ENCODE data around the gene C15orf61.

The C15orf61 gene

DNA sequence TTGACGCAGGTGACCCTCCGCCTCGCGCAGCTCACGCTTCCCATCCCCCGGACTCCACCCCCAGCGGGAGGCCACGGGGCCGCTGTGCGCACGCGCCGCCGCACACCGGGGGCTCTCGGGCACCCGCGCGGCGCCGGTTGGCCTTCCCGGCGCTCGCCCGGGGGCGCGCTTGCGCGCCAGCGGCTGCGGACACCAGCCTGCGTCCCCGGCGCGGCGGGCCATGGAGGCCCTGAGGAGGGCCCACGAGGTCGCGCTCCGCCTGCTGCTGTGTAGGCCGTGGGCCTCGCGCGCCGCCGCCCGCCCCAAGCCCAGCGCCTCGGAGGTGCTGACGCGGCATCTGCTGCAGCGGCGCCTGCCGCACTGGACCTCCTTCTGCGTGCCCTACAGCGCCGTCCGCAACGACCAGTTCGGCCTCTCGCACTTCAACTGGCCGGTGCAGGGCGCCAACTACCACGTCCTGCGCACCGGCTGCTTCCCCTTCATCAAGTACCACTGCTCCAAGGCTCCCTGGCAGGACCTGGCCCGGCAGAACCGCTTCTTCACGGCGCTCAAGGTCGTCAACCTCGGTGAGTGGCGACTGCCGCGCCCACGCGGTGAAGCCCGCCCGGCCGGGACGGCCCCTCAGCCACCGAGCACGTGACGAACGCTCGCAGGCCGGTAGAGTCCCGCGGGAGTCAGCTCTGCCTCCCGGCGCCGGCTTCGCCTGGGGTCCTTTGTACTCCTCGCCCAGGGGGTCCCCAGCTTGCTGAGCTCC is at the start of gene C15orf61:
TSS of gene C15orf61 (plus strand) at position 103 of the 754 bp plus-strand sequence. CDS start at position 221, 118 bp downstream.
- H3K36me3 Mint-ChIP-seq = no peaks in the 10 kb centered on the region
- no peaks in the 10 kb centered on the region for H3K27me3 Mint-ChIP-seq
- DNase-seq (ENCODE audit: low spot score in 2 of 2) (peak; percentile 81 to 82), ATAC-seq (ENCODE audit: low read depth) (peak; percentile 81)
- peaks cover 6% of the 10 kb centered on the region for H3K4me1 Mint-ChIP-seq
- H3K4me3 Mint-ChIP-seq = peak within 1 kb of the TSS; percentile 93
- H3K9me3 Mint-ChIP-seq = no peaks in the 10 kb centered on the region
- H3K27ac Mint-ChIP-seq = peak within 1 kb of the TSS; percentile 91

DNA sequence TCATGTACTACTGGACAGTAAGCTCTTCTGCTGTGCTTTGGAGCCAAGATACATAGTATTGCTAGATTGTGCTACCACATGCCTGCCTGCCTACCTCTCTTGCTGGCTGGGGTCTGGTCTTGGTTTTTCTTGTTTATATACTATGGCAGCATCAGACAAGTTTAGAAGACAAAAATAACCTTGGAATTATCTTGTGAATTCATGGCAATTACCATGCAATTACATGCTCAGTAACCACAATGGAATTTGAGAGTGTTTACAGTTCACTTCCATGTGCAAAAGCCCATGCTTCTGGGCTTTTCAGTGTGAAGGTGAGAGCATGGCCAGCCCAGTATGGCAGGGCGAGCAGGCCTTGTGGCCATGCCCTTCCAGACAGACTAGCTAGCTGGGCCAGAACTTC is 48.0 kb upstream of the C15orf61 start:
- no peaks in the 10 kb centered on the region for H3K27me3 Mint-ChIP-seq
- no peak overlapping the region for H3K27ac Mint-ChIP-seq
- no peak overlapping the region for H3K4me3 Mint-ChIP-seq
- DNase-seq (ENCODE audit: low spot score in 2 of 2) (no peak), ATAC-seq (ENCODE audit: low read depth) (no peak)
- H3K36me3 Mint-ChIP-seq = peaks cover 3% of the 10 kb centered on the region
- H3K4me1 Mint-ChIP-seq = no peaks in the 10 kb centered on the region
- H3K9me3 Mint-ChIP-seq = no peaks in the 10 kb centered on the region

DNA sequence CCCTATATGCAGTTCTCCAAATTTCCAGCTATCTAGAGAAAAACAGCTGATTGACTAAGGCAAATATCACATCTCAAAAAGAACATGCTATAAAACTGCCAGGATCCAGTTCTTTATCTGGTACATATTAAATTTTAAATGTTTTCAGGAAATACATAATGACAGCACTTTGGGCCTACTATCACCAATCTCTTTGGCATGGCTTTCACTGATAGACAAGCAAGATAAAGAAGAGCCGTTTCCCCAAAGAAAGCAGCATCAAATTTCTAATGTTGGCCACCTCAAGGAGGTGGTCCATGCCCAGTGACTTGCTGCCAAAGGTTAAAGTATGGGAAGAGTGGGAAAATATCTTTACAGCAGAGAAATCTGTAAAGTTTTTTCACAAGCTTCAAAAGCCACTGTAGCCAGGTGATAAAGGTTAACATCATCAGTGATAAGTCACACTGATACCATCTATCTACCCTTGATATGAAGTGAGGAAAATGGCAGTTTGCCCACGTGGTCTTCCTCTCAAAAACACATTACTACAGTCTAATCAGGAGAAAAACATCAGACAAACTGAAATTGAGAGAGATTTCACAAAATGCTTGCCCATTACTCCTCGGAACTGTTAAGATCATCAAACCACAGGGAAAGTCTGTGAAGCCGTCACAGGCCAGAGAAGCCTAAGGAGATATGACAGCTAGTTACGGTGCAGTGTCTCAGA is 46.4 kb upstream of the C15orf61 start:
- DNase-seq (ENCODE audit: low spot score in 2 of 2) (no peak), ATAC-seq (ENCODE audit: low read depth) (no peak)
- peaks cover 6% of the 10 kb centered on the region for H3K36me3 Mint-ChIP-seq
- H3K27me3 Mint-ChIP-seq = peaks cover 2% of the 10 kb centered on the region
- H3K4me1 Mint-ChIP-seq = no peaks in the 10 kb centered on the region
- no peak overlapping the region for H3K27ac Mint-ChIP-seq
- no peaks in the 10 kb centered on the region for H3K9me3 Mint-ChIP-seq
- no peak overlapping the region for H3K4me3 Mint-ChIP-seq

DNA sequence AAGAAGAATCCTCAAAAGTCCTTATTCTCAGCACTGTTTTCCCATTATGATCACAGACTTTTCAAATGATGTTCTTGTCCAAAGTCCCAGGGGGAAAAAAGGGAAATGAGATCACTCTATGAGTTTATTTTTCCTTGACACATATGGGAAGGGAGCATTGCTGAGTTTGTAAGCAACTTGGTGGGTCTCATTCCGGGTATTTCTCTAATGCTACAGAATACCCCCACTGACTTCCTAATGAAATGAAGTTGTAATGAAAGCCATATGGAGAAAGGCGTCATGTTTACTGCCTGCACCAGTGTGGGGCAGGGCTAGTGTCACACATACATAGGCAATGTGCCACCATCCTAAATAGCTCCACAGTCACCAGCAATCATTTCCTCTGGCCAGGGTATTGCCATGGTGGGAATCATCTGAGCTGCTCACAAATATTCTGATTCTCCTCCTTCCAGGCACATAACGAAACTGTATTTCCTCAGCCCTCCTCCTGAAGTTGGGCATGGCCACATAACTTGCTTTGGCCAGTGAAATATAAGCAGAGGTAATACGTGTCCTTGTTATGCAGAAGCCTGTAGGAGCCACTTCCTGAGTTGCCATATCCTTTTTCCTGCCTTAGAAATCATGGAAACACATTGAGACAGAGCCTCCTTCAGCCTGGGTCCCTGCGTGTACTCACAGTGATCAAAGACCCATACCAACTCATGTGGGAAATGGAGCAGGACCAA is 41.0 kb upstream of the C15orf61 start:
- H3K4me3 Mint-ChIP-seq = no peak overlapping the region
- peaks cover 3% of the 10 kb centered on the region for H3K4me1 Mint-ChIP-seq
- H3K36me3 Mint-ChIP-seq = peaks cover 7% of the 10 kb centered on the region
- peaks cover 2% of the 10 kb centered on the region for H3K27me3 Mint-ChIP-seq
- H3K9me3 Mint-ChIP-seq = peaks cover 2% of the 10 kb centered on the region
- H3K27ac Mint-ChIP-seq = no peak overlapping the region
- ATAC-seq (ENCODE audit: low read depth) (no peak), DNase-seq (ENCODE audit: low spot score in 2 of 2) (no peak)

DNA sequence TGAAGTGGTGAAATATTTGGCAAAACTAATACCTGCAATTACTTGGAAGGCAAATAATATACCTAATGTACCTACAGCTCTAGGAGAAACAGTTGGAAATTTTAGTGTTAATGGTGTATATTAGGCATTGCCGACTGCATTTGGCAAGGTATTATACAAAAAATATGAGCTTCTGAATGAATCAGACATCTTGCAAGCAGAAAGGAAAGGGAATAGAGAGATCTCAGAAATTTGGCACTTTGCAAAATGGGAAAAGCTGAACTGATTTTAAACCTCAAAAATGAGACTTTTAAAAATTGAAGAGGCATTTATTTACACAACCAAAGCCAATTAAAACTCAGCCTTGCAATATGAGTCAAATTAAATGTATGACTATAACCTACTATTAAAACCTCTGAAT is 40.2 kb upstream of the C15orf61 start:
- no peak overlapping the region for H3K27ac Mint-ChIP-seq
- no peak for DNase-seq (ENCODE audit: low spot score in 2 of 2)
- ATAC-seq (ENCODE audit: low read depth) = no peak
- H3K36me3 Mint-ChIP-seq = peaks cover 10% of the 10 kb centered on the region
- no peak overlapping the region for H3K4me3 Mint-ChIP-seq
- peaks cover 2% of the 10 kb centered on the region for H3K27me3 Mint-ChIP-seq
- peaks cover 4% of the 10 kb centered on the region for H3K9me3 Mint-ChIP-seq
- H3K4me1 Mint-ChIP-seq = peaks cover 3% of the 10 kb centered on the region

DNA sequence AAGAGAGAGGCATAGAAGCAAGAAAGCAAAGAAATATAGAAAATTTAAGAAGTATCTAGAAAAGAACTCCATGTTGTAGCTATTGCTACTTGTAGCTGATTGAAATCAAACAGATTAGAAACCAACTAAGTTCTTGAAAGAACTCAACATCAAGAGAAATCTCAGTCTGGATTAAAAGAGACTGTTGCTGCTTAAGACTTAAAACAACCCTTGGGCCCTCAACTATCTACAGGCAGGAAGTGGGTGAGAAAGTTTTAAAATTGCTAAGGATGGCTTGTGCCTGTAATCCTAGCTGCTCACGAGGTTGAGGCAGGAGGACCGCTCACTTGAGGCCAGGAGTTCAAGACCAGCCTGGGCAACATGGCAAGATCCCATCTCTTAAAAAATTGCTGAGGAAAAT is 39.3 kb upstream of the C15orf61 start:
- DNase-seq (ENCODE audit: low spot score in 2 of 2) = no peak
- no peak overlapping the region for H3K27ac Mint-ChIP-seq

DNA sequence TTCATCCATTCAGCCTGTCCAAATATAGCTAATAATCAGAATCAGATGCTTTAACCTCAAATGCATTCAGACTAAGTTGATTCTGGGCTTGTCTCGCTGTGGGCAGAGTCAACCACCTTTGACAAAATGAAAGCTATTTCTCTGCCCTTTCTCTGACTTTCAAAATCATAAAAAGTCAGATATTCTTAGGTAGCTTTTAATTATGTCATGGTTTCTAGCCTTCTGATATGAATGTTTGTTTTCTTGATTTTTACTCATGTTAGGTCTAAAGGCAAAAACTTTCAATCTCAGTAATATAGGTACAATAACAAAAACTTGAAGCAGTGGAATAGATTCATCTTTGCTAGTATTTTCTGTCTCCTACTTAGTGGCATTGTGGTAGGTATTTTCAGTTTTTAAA is 25.3 kb upstream of the C15orf61 start:
- H3K27me3 Mint-ChIP-seq = peaks cover 2% of the 10 kb centered on the region
- ATAC-seq (ENCODE audit: low read depth) = no peak
- H3K27ac Mint-ChIP-seq = no peak overlapping the region
- H3K9me3 Mint-ChIP-seq = no peaks in the 10 kb centered on the region
- no peak overlapping the region for H3K4me3 Mint-ChIP-seq
- no peaks in the 10 kb centered on the region for H3K4me1 Mint-ChIP-seq
- no peak for DNase-seq (ENCODE audit: low spot score in 2 of 2)
- peaks cover 7% of the 10 kb centered on the region for H3K36me3 Mint-ChIP-seq

More for the DNA sequence above, 39.3 kb upstream of the C15orf61 start:
- H3K36me3 Mint-ChIP-seq = peaks cover 10% of the 10 kb centered on the region
- peaks cover 2% of the 10 kb centered on the region for H3K27me3 Mint-ChIP-seq
- ATAC-seq (ENCODE audit: low read depth) = no peak
- peaks cover 3% of the 10 kb centered on the region for H3K4me1 Mint-ChIP-seq
- no peak overlapping the region for H3K4me3 Mint-ChIP-seq
- H3K9me3 Mint-ChIP-seq = peaks cover 4% of the 10 kb centered on the region

DNA sequence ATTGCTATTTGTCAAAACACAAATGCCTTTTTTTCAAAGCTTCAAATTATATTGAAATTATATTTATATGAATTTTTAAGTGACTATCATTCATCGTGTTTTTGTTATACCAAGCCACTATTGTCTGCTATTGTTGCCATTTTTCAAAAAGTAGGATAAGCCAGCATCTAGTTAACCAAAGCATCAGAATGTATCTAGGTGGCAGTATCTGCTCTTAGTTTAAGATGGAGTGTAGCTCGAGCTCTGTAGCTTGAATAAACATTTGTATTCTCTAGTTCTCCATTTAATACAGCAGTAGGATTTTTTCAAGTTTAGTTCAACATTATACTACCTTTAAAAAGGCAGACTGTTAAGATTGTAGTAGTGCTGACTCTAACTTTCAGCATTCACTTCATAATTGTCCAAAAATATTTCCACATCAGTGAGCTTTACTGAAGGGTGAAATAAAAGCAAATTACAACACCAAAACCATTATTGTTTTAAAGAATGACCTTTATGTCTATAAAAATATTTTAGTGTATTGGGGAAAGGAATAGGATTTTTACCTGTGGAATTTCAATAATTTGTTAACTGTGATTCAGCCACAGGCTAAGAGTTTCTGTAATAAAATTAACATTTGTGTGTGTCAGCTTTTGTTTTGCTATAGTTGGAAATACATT is 19.6 kb upstream of the C15orf61 start:
- ATAC-seq (ENCODE audit: low read depth) (peak; percentile 55), DNase-seq (ENCODE audit: low spot score in 2 of 2) (no peak)
- Mint-ChIP-seq H3K27me3 (no peaks in the 10 kb centered on the region), H3K9me3 (no peaks in the 10 kb centered on the region), H3K27ac (no peak overlapping the region), H3K4me1 (peaks cover 11% of the 10 kb centered on the region), H3K36me3 (peaks cover 2% of the 10 kb centered on the region), H3K4me3 (no peak overlapping the region)

DNA sequence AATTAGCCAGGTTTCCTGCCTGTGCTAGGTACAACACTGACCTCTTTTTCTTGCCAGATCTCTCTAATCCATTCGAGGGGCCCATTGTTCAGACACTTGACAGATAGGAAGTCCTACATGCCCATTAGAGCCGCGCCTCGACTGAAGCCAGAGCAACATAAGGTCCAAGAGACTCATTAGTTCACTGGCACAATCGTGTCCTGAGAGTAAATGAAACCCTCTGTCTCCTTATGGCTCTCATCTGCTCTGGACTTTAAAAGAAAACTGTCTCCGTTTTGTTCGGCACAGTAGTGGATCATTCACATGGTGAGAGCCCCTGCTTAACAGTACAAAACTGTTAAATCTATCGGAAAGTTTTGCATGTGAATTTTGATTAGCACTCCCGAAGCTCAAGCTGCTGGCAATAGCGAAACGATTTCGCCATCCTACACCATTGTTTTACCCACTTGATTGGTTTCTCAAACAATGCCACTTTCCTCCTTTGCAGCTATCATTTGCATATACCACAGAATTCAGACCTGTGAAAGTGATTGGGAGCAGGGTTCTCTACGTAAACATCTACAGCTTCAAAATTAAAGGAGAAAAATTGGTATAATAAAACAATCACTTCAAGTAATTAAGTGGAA is 19.0 kb upstream of the C15orf61 start:
- H3K9me3 Mint-ChIP-seq = no peaks in the 10 kb centered on the region
- H3K27me3 Mint-ChIP-seq = no peaks in the 10 kb centered on the region
- no peaks in the 10 kb centered on the region for H3K36me3 Mint-ChIP-seq
- no peak overlapping the region for H3K4me3 Mint-ChIP-seq
- no peak overlapping the region for H3K27ac Mint-ChIP-seq
- DNase-seq (ENCODE audit: low spot score in 2 of 2) (no peak), ATAC-seq (ENCODE audit: low read depth) (no peak)
- H3K4me1 Mint-ChIP-seq = peaks cover 16% of the 10 kb centered on the region

DNA sequence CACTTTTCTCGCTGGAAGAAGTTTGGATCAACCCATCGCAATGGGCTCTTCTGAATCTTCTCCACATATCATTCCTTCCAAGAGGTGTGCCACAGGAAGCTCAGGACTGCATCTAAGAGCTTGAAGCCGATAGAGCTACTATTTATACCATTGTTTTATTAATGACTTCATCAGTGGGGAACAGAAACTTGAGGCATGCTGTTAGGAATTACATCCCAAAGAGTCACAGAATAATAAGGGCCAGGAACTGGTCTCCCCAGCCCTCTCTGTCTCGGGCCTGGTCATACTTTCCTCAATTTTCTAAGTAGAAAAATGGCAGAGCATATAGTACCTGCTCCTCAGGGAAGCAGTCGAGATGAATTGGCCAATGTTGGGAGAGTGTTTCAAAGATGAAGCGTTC is 16.9 kb upstream of the C15orf61 start:
- no peaks in the 10 kb centered on the region for H3K27me3 Mint-ChIP-seq
- no peak overlapping the region for H3K27ac Mint-ChIP-seq
- H3K36me3 Mint-ChIP-seq = peaks cover 2% of the 10 kb centered on the region
- peaks cover 17% of the 10 kb centered on the region for H3K4me1 Mint-ChIP-seq
- DNase-seq (ENCODE audit: low spot score in 2 of 2) (no peak), ATAC-seq (ENCODE audit: low read depth) (no peak)
- no peak overlapping the region for H3K4me3 Mint-ChIP-seq
- no peaks in the 10 kb centered on the region for H3K9me3 Mint-ChIP-seq

DNA sequence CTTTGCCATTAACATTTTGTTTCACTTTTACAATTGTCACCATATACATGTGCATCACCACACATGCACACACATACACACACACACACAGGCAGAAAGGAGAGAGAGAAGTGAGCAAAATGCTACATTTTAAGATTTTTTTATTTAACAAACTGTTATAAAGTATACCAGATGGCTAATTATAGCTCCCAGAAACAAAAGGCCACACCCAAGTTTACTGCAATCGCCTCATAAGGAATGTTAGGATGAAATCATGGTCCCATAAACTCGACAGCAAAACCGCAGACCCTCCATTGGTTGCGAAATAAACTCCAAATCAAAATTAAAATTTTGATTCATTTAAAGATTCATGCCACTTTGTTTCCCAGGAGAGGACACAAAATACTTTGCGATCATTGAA is 16.1 kb upstream of the C15orf61 start:
- Mint-ChIP-seq H3K36me3 (peaks cover 2% of the 10 kb centered on the region), H3K9me3 (no peaks in the 10 kb centered on the region), H3K4me1 (peaks cover 17% of the 10 kb centered on the region), H3K27ac (no peak overlapping the region), H3K4me3 (no peak overlapping the region), H3K27me3 (no peaks in the 10 kb centered on the region)
- DNase-seq (ENCODE audit: low spot score in 2 of 2) = no peak
- no peak for ATAC-seq (ENCODE audit: low read depth)

DNA sequence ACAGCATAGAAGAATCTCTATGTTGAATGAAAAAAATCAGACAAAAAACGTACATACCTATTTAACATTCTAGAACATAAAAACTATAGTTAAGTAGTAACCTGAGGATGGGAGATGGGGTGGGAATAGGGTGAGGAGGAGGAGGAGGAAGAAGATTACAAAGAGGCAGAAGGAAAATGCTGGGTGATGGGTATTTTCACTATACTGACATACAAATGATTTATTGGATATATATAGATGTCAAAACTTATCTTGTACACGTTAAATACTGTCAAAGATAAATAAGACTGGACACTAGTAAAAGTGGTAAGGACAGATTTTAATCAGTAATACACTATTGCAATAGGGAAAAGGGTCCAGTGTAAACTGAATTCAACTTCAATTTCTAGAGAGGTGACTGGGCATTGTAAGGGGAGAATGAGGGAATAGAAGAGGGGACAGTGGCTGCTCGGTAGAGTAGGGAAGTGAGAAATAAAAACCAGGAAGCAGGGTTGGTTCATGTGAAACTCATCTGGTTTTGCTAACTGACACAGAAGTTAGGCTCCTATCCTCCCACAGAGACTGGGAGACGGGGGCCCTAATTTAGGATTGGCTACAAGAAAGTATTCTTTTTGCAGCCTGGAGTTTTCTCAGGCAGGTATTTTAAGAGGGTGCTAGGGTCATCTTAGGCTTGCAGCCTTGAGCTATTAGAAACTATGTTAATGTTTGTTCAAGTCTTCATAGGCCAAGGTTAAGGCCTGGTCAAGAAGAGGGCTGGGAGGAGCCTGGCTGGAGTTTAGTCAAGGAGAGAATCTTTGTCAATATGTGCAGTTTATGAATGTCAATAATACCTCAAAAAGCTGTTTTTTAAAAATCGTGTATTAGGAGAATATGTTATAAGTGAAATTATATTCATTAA is 15.0 kb upstream of the C15orf61 start:
- H3K27me3 Mint-ChIP-seq = no peaks in the 10 kb centered on the region
- DNase-seq (ENCODE audit: low spot score in 2 of 2) = no peak
- H3K27ac Mint-ChIP-seq = no peak overlapping the region
- peak; percentile 35 for ATAC-seq (ENCODE audit: low read depth)
- peaks cover 2% of the 10 kb centered on the region for H3K36me3 Mint-ChIP-seq
- peaks cover 17% of the 10 kb centered on the region for H3K4me1 Mint-ChIP-seq
- no peaks in the 10 kb centered on the region for H3K9me3 Mint-ChIP-seq
- peak overlapping the region; percentile 6 for H3K4me3 Mint-ChIP-seq
